NT2/D1 (cell line): Measurements from ENCODE around the gene DDX49.

ENCODE experiments used
- DNase-seq: peaks from one replicate; pipeline ENCODE4 v3.0.0-alpha.2; 2011; ENCODE audit warnings: low read depth, low spot score
- H3K27me3 ChIP-seq: 2 replicates; pipeline ENCODE4 v1.6.0; 2011; ENCODE audit warnings: mild to moderate bottlenecking; ENCODE audit not compliant: insufficient read length, insufficient read depth
- H3K36me3 ChIP-seq: 2 replicates; pipeline ENCODE4 v1.6.1; 2011; ENCODE audit warnings: mild to moderate bottlenecking, low read length, mixed read lengths; ENCODE audit not compliant: insufficient read depth, insufficient read length
- H3K4me1 ChIP-seq: 2 replicates; pipeline ENCODE4 v1.5.1; 2011; ENCODE audit not compliant: insufficient read depth, insufficient read length
- H3K4me3 ChIP-seq: 2 replicates; pipeline ENCODE4 v1.5.1; 2011; ENCODE audit warnings: low read depth; ENCODE audit not compliant: insufficient read length
- H3K9ac ChIP-seq: 2 replicates; pipeline ENCODE4 v1.6.0; 2011; ENCODE audit warnings: low read depth; ENCODE audit not compliant: insufficient read length
- H3K9me3 ChIP-seq: 2 replicates; pipeline ENCODE4 v1.5.1; 2011; ENCODE audit warnings: mild to moderate bottlenecking, low read length; ENCODE audit not compliant: insufficient read depth
- SUZ12 ChIP-seq: IDR thresholded peaks from 2 replicates; pipeline ENCODE4 v1.6.1; 2011; ENCODE audit not compliant: insufficient read length, insufficient read depth; ENCODE audit errors: extremely low read depth
- YY1 ChIP-seq: IDR thresholded peaks from 2 replicates; pipeline ENCODE4 v1.6.1; 2011; ENCODE audit not compliant: insufficient read length, insufficient read depth
- ZNF274 ChIP-seq: IDR thresholded peaks from 2 replicates; pipeline ENCODE4 v1.6.1; 2011; ENCODE audit warnings: mild to moderate bottlenecking, low read depth, low read length

The DDX49 gene

DNA sequence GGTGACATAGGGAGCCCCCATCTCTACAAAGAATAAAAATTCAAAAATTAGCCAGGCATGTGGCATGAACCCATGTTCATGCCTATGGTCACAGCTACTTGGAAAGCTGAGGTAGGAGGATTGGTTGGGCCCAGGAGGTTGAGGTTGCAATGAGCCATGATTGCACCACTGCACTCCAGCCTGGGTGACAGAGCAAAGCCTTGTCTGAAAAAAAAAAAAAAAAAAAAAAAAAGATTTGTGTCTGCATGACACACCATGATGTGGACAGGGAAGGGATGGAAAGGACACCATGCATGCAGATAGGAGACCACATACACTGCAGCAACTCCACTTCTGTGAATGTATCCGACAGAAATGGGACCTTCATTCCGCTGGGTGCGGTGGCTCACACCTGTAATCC is 55.5 kb downstream of the DDX49 start:
- no peak overlapping the region for H3K9ac ChIP-seq
- no peaks in the 10 kb centered on the region for H3K36me3 ChIP-seq
- no peaks in the 10 kb centered on the region for H3K9me3 ChIP-seq
- no peak for TF ChIP-seq ZNF274
- no peak overlapping the region for H3K4me3 ChIP-seq
- peaks cover 3% of the 10 kb centered on the region for H3K4me1 ChIP-seq
- no peaks in the 10 kb centered on the region for H3K27me3 ChIP-seq
- no peak for DNase-seq

DNA sequence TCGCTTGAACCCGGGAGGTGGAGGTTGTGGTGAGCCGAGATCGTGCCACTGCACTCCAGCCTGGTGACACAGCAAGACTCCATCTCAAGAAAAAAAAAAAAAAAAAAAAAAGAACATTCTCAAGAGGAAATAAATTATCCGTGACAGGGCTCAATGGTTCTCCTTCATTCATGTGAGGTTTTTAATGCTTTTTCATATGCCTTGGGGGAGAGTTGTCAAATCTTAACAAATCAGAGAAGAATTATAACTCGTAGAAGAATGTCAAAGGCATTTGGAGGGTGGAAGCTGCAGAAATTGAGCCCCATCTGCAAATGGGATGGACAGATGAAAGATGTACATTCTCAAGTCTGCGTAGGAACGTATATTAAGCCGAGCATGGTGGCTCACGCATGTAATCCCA is 56.4 kb downstream of the DDX49 start:
- Histone ChIP-seq H3K4me1 (peaks cover 3% of the 10 kb centered on the region), H3K36me3 (no peaks in the 10 kb centered on the region), H3K9me3 (no peaks in the 10 kb centered on the region), H3K27me3 (no peaks in the 10 kb centered on the region), H3K4me3 (no peak overlapping the region), H3K9ac (no peak overlapping the region)
- no peak for DNase-seq
- TF ChIP-seq YY1: no peak
- no peak for TF ChIP-seq ZNF274
- TF ChIP-seq SUZ12: no peak
